ENCODE results near the gene CACTIN. TPM values are rescaled to one million over a fixed set of nuclear protein-coding genes. Genes with fewer than 3 reads are reported as not detected.

Gene CACTIN
- total RNA-seq, 1 donor, result 48.2 TPM

DNA sequence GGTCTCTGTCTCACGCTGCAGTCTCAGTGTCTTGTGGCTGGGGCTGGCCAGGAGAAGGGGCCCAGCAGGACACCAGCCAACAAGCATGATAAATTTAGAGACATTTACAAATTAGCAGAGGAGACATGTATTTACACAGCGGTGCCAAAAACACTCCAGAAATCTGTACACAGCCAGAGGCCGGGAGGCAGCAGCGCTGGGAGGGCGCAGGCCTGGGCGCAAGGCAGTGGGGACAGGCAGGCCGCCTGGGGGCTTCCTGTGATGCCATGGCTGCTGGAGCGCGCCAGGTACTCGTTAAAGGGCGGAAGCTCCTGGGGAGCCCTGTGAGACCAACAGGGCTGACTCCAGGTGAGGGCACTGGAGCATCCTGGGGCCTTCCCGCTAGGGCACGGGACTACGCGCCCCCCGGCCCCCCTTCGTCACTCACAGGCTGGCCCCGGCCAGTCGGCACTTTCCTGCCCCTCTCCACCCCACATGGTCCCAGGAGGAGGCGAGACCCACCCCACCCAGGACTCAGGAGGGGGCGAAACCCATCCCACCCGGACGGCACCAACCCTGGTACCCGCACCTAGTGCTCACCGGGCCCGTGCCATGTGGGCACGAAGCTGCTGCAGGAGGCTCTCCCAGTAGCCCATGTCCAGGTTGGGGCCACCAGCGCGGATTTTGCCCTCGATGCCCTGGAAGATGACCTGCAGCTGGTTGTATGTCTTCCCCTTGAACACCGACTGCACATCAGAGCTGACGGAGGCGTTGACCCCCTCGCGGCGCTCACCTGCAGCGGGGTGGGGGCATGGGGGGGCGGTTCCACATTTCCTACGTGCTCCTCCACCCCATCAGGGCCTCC lies 12.6 kb downstream of the CACTIN start:
- no peak for DNase-seq (ENCODE audit: low read depth in 2 of 3, low spot score in 2 of 3)

GRCh38 chr19:3612901-3613741 lies 13.5 kb downstream of the CACTIN start:
- no peak for DNase-seq (ENCODE audit: low read depth in 2 of 3, low spot score in 2 of 3)

GRCh38 chr19:3612330-3612729 lies 14.3 kb downstream of the CACTIN start:
- DNase-seq (ENCODE audit: low read depth in 2 of 3, low spot score in 2 of 3), result no peak

DNA sequence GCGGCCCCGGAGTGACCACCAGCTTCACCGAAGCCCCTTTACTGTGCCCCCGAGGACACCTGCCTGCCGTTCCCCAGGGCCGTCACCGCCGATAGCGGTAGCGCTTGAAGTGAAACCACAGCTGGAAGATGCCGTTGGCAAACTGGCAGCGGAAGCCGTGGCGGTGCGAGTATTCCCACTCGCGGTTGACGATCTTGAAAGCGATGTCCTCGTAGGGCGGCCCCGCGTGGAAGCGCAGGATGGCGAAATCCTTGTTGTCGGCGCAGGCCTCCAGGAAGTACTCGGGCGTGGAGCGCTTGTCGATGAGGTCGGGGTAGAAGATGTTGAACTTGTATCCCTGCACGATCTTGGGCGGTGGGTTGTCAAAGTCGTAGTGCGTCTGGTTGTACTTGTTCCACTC lies 14.7 kb downstream of the CACTIN start:
- DNase-seq (ENCODE audit: low read depth in 2 of 3, low spot score in 2 of 3), result no peak

GRCh38 chr19:3610745-3611717 lies 15.6 kb downstream of the CACTIN start:
- no peak for DNase-seq (ENCODE audit: low read depth in 2 of 3, low spot score in 2 of 3)

DNA sequence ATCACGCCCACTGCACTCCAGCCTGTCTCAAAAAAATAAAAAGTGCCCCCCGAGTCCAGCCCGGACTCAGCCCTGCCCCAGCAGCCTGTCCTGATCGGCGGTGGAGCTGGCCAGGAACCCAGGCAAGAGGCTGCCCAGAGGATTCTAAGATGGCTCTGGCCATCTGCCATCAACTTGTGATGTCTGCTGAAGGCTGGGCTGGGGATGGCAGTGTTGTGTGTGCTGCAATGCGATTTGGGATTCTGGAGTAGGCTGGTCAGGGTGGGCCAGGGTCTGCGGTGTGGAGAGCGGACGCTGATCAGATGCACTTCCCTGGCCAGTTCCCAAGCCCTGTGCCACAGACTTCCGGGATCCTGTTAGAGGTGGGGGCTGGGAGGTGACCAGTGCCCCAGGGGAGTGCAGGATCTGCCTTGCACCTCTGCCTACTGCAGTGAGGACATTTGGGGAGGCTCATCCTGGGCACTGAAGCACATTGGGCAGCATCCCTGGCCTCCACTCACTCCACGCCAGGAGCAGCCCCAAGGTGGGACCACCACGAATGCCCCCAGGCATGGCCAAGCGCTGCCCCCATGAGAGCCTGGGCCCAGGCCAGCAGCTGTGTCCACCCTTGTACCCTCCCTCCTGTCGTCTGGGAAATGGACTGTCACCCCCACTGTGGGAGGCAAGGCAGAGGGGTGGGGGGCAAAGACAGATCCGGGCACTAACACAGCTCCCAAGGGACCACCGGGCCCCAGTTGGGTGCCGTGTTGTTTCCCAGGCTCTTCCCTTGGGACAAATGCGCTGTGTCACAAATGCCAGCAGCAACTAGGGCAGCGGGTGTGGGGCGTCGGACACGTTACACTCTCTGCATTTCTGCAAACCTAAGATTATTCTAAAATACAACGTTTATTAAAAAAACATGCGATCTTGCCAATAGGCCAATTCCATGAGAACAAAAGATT lies 16.5 kb downstream of the CACTIN start:
- no peak for DNase-seq (ENCODE audit: low read depth in 2 of 3, low spot score in 2 of 3)

GRCh38 chr19:3608750-3609322 lies 17.8 kb downstream of the CACTIN start:
- DNase-seq (ENCODE audit: low read depth in 2 of 3, low spot score in 2 of 3), result peak in 2 of 3 donors; percentile 54 to 77

DNA sequence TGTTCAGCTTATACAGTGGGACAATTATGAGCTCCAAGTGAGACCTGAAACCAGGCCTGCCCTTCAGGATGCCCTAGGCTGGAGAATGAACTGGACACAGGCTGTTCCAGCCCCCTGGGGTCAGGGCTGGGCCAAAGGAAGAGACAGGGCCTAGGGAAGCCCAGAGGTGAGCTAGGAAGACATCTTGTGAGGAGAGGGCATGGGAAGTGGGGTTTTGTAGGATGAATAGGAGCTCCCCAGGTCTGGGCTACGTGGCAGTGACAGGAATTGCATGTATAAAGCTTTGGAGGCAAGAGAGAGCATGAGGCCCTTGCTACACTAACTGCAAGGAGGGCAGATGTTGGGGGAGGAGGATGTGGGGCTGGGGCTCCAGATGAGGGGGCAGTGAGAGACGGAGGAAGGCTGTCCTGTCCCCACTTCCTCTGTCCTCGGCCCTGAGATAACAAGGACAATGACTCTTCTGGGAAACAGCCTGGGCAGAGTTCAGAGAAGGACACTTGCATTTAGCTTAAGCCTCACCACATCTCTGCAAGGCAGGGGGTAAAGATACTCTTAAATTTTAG lies 18.4 kb downstream of the CACTIN start:
- peak in 1 of 3 donors; percentile 40 for DNase-seq (ENCODE audit: low read depth in 2 of 3, low spot score in 2 of 3)

DNA sequence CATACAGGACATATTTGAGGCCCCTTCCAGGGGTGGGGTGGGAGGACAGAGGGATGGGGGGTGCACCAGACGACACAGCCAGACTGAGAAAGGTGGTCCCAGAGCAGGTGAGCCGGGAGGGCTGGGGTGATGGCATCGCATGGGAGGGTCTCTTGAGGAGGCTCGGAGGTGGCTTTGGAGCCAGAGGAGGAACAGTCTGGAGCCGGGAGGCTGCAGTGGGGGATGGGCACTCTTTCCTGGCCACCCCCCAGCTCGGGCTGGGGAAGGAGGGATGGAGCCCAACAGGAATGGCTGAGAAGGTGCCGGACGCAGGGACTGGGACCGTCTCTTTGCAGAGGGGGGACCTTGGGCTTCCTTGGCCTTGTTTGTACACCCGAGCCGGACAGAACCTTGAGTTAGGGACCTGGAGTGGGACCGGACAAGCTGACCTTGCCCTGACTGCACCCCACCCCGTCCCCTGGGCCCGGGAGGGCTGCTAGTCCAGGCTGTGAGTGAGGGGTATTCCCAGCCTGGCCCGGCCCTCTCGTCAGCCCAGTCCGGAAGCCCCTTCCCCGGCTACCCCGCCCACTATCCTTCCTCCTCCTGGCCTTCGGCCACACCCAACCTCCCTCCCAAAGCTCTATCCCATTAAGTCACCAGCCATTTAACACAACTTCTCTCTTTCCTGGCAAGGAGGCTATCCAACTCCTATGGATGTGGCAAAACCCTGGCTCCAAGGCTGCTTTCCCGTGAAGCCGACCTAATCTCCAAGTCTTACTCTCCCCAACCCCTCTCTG lies 19.1 kb downstream of the CACTIN start:
- DNase-seq (ENCODE audit: low read depth in 2 of 3, low spot score in 2 of 3), result no peak

- DNase-seq (ENCODE audit: low read depth in 2 of 3, low spot score in 2 of 3), result peak in 1 of 3 donors; percentile 54
Measured at GRCh38 chr19:3606690-3607289, 19.8 kb downstream of the CACTIN start, which contains the start of gene TBXA2R. TBXA2R (minus strand) TSS chr19:3606875; CDS start chr19:3600634, 6,241 bp downstream.

GRCh38 chr19:3606174-3606689 lies 20.4 kb downstream of the CACTIN start:
- DNase-seq (ENCODE audit: low read depth in 2 of 3, low spot score in 2 of 3), result no peak

- DNase-seq (ENCODE audit: low read depth in 2 of 3, low spot score in 2 of 3), result no peak
Measured at GRCh38 chr19:3605770-3606169, 20.8 kb downstream of the CACTIN start.

DNA sequence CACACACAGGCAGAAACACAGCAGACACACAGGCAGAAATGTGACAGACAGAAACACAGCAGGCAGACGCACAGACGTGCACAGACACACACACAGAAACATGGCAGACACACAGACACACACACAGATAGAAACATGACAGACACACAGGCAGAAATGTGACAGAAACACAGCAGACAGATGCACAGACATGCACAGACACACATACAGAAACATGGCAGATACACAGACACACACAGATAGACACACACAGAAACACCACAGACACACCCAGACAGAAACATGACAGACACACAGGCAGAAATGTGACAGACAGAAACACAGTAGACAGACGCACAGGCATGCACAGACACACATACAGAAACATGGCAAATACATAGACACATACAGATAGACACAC lies 21.2 kb downstream of the CACTIN start:
- DNase-seq (ENCODE audit: low read depth in 2 of 3, low spot score in 2 of 3), result no peak

GRCh38 chr19:3604987-3605343 lies 21.6 kb downstream of the CACTIN start:
- DNase-seq (ENCODE audit: low read depth in 2 of 3, low spot score in 2 of 3), result peak in 1 of 3 donors; percentile 50

DNA sequence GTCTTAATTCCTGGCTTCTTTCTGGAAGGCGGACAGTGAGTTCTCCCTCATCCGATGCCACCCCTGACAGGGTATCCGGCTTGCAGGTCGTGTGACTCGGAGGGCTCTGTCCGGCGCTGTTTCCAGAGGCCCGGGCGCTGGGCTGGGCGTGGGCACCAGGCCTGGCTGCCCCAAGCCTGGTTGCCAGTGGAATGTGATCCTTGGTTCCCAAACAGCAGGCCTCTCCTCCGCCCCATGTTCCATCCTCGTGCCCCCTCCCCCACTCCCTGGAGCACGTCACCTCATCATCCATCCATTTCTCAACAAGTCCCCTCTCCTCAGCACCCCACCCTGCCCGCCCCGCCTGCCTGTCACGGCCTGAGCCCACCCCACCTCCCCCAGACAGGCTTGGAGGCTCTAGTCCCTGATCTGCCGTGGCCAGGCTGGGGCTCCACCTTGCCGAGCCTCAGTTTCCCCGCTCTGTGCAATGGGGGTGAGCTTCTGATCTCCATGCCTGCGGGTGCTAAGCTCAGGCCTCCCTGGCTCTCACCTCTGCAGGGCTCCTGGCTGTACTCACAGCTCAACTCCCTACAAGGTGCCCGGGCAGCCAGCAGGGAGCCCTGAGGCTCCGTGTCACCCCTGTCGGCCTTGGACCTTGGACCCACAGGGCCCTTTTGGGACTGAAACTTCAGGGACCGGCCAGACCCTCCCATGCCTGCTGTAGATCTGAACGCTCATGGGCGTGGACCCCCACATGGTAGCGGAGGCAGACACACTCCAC lies 22.2 kb downstream of the CACTIN start:
- no peak for DNase-seq (ENCODE audit: low read depth in 2 of 3, low spot score in 2 of 3)

GRCh38 chr19:3603121-3603811 lies 23.3 kb downstream of the CACTIN start:
- DNase-seq (ENCODE audit: low read depth in 2 of 3, low spot score in 2 of 3), result no peak

All from hematopoietic multipotent progenitor cell (in vitro differentiated cells).